Measurements from ENCODE around the gene AKAP10.

GRCh38 chr17:19940722-19941464 lies 36.7 kb downstream of the AKAP10 start:
- TF ChIP-seq, protein P1, sequence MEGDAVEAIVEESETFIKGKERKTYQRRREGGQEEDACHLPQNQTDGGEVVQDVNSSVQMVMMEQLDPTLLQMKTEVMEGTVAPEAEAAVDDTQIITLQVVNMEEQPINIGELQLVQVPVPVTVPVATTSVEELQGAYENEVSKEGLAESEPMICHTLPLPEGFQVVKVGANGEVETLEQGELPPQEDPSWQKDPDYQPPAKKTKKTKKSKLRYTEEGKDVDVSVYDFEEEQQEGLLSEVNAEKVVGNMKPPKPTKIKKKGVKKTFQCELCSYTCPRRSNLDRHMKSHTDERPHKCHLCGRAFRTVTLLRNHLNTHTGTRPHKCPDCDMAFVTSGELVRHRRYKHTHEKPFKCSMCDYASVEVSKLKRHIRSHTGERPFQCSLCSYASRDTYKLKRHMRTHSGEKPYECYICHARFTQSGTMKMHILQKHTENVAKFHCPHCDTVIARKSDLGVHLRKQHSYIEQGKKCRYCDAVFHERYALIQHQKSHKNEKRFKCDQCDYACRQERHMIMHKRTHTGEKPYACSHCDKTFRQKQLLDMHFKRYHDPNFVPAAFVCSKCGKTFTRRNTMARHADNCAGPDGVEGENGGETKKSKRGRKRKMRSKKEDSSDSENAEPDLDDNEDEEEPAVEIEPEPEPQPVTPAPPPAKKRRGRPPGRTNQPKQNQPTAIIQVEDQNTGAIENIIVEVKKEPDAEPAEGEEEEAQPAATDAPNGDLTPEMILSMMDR (IDR thresholded peaks at IDR 0.05), result no peak
- TF ChIP-seq POLR2A (IDR thresholded peaks at IDR 0.05), result no peak
- TF ChIP-seq EP300 (IDR thresholded peaks at IDR 0.05; ENCODE audit: low read depth), result no peak
